Panc1 (cell line): ENCODE results near the gene ZFYVE1.
"Not testable (repeated sequence)": the region's sequence is repeated elsewhere in the genome, so short reads cannot be mapped to it uniquely, and the experiment has no call there.

Experiments used
- POLR2AphosphoS5 ChIP-seq: IDR thresholded peaks from 2 replicates; pipeline ENCODE4 v1.6.1; 2012; ENCODE audit warnings: mild to moderate bottlenecking, low read depth, low read length, moderate library complexity
- SIN3A ChIP-seq: IDR thresholded peaks from 2 replicates; pipeline ENCODE4 v1.6.1; 2012; ENCODE audit warnings: low read depth, mild to moderate bottlenecking, low read length, moderate library complexity, borderline replicate concordance; ENCODE audit not compliant: insufficient read depth
- TCF7L2 ChIP-seq: IDR thresholded peaks from 2 replicates; pipeline ENCODE4 v1.6.1; 2011; ENCODE audit warnings: mild to moderate bottlenecking, low read depth, low read length, inconsistent platforms
- TF ChIP-seq, protein P1 (sequence below): fragments of 450-650 bp; IDR thresholded peaks from 2 replicates; pipeline ENCODE4 v1.5.1; 2017; ENCODE audit warnings: mild to moderate bottlenecking
- TF ChIP-seq, protein P2 (sequence below), 2 experiments: IDR thresholded peaks; 2 replicates each; pipeline ENCODE4 v1.6.1; 2011 to 2012; ENCODE audit warnings: low read depth in 2 of 2, control low read depth in 1 of 2, low read length in 1 of 2, mild to moderate bottlenecking in 1 of 2, moderate library complexity in 1 of 2; ENCODE audit not compliant: insufficient read depth in 1 of 2

DNA sequence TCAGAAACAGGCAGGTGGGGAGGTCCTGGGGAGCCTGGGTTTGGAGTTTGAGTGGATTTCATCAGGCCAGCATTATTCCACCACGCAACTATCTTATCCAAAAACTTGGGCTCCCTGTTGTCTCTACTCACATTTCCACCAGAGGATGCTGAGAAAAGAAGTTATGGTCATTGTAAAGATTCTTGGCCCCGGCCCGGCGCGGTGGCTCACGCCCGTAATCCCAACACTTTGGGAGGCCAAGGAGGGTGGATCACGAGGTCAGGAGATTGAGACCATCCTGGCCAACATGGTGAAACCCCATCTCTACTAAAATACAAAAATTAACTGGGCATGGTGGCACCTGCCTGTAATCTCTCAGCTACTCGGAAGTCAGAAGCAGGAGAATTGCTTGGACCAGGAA is 70.2 kb downstream of the ZFYVE1 start:
- TF ChIP-seq, protein P1, sequence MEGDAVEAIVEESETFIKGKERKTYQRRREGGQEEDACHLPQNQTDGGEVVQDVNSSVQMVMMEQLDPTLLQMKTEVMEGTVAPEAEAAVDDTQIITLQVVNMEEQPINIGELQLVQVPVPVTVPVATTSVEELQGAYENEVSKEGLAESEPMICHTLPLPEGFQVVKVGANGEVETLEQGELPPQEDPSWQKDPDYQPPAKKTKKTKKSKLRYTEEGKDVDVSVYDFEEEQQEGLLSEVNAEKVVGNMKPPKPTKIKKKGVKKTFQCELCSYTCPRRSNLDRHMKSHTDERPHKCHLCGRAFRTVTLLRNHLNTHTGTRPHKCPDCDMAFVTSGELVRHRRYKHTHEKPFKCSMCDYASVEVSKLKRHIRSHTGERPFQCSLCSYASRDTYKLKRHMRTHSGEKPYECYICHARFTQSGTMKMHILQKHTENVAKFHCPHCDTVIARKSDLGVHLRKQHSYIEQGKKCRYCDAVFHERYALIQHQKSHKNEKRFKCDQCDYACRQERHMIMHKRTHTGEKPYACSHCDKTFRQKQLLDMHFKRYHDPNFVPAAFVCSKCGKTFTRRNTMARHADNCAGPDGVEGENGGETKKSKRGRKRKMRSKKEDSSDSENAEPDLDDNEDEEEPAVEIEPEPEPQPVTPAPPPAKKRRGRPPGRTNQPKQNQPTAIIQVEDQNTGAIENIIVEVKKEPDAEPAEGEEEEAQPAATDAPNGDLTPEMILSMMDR: not testable (repeated sequence)
- not testable (repeated sequence) for TF ChIP-seq POLR2AphosphoS5, TCF7L2, SIN3A
- TF ChIP-seq, protein P2, sequence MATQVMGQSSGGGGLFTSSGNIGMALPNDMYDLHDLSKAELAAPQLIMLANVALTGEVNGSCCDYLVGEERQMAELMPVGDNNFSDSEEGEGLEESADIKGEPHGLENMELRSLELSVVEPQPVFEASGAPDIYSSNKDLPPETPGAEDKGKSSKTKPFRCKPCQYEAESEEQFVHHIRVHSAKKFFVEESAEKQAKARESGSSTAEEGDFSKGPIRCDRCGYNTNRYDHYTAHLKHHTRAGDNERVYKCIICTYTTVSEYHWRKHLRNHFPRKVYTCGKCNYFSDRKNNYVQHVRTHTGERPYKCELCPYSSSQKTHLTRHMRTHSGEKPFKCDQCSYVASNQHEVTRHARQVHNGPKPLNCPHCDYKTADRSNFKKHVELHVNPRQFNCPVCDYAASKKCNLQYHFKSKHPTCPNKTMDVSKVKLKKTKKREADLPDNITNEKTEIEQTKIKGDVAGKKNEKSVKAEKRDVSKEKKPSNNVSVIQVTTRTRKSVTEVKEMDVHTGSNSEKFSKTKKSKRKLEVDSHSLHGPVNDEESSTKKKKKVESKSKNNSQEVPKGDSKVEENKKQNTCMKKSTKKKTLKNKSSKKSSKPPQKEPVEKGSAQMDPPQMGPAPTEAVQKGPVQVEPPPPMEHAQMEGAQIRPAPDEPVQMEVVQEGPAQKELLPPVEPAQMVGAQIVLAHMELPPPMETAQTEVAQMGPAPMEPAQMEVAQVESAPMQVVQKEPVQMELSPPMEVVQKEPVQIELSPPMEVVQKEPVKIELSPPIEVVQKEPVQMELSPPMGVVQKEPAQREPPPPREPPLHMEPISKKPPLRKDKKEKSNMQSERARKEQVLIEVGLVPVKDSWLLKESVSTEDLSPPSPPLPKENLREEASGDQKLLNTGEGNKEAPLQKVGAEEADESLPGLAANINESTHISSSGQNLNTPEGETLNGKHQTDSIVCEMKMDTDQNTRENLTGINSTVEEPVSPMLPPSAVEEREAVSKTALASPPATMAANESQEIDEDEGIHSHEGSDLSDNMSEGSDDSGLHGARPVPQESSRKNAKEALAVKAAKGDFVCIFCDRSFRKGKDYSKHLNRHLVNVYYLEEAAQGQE (IDR thresholded peaks at IDR 0.05; ENCODE audit: insufficient read depth in 1 of 2, low read depth in 2 of 2, low read length in 1 of 2): not testable (repeated sequence)
